ENCODE measurements around the gene SLC5A7. TPM values are rescaled to one million over a fixed set of nuclear protein-coding genes. Genes with fewer than 3 reads are reported as not detected.

The SLC5A7 gene
- total and polyA plus RNA-seq, 2 donors (not counting 1 experiment from before 2014, with no cell fraction given): not detected

- Mint-ChIP-seq H3K4me3 (no peak overlapping the region), H3K9me3 (ENCODE audit: insufficient read depth) (no peaks in the 10 kb centered on the region), H3K4me1 (no peaks in the 10 kb centered on the region), H3K27me3 (no peaks in the 10 kb centered on the region), H3K27ac (no peak overlapping the region)
- no peak overlapping the region for H3K4me2 ChIP-seq (replicated peaks; ENCODE audit: low read depth, low read length, poor library complexity, severe bottlenecking)
- no peak for DNase-seq
- H3K9ac ChIP-seq (ENCODE audit: low read length): no peak overlapping the region
- ATAC-seq (ENCODE audit: low read depth): no peak
- H3K4me1 ChIP-seq (ENCODE audit: control insufficient read depth in 2 of 2, insufficient read depth in 2 of 2, low read length in 2 of 2): no peaks in the 10 kb centered on the region
- no peaks in the 10 kb centered on the region for H3K9me3 ChIP-seq (ENCODE audit: control extremely low read depth in 1 of 3, control insufficient read depth in 2 of 3, insufficient read depth in 1 of 3, low read length in 2 of 3)
- intact Hi-C loops (cut with micrococcal nuclease): no loop called here
- POLR2A ChIA-PET: no interaction called here
- CTCF ChIA-PET: no interaction called here
- no peaks in the 10 kb centered on the region for H4K20me1 ChIP-seq (ENCODE audit: control insufficient read depth, insufficient read depth, low read length, poor library complexity, severe bottlenecking)
- no peak for TF ChIP-seq CTCF (IDR thresholded peaks at IDR 0.05)
- TF ChIP-seq EZH2 (IDR thresholded peaks at IDR 0.05; ENCODE audit: borderline replicate concordance, insufficient read depth, low read depth, low read length, poor library complexity, severe bottlenecking): no peak
- no peak overlapping the region for H3K27ac ChIP-seq (ENCODE audit: low read length in 2 of 2)
- no peak overlapping the region for H2AFZ ChIP-seq (ENCODE audit: insufficient read depth, low read depth, low read length, poor library complexity, severe bottlenecking)
- no peaks in the 10 kb centered on the region for H3K36me3 ChIP-seq (replicated peaks in 1 of 2; ENCODE audit: control extremely low read depth in 1 of 2, control insufficient read depth in 1 of 2, extremely low read depth in 1 of 2, insufficient read depth in 2 of 2, low read length in 1 of 2)
- no peak overlapping the region for H3K4me3 ChIP-seq (ENCODE audit: control extremely low read depth in 1 of 5, extremely low read depth in 1 of 5, insufficient read depth in 1 of 5, low read depth in 2 of 5, low read length in 4 of 5)
- no peaks in the 10 kb centered on the region for H3K27me3 ChIP-seq (replicated peaks in 1 of 4; ENCODE audit: control extremely low read depth in 1 of 4, control insufficient read depth in 3 of 4, insufficient read depth in 4 of 4, low read length in 3 of 4)
- no peaks in the 10 kb centered on the region for H3K79me2 ChIP-seq (ENCODE audit: control insufficient read depth, insufficient read depth, low read length)
- WGBS (ENCODE audit: insufficient coverage): no CpG with 5 or more reads among the region's 4 CpGs
Measured at GRCh38 chr2:108023776-108024175, 37.5 kb downstream of the SLC5A7 start.

DNA sequence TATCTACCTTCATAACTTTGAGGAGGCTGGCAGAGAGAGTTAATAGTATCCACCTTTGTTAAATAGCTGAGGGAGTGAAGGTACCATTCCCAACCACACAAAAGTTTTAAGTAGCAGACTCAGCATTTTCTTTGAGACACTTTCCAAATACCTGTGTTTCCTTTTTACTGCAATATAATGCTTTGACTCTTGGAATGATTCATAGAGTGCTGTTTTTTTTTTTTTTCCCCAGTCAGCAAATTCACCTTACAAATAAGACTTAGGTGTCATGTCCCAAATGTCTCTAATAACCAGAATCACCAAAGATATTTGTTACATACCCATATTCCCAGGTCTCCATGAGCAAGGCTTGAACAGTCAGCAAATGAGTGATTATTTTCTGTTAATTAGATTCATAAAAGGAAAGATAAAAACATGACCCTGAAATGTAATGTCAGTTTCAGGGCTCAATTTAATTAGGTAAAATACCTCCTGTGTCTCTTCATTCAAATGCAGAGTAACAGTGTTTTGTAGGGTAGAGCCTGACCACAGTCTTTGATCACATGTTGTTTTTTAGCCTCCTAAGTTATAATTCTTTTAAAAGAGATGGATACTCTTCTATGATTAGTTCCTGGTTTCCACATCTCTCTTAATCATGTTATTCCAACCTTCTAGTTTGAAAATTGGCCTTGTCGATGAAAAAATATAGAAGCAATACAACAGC, 39.9 kb downstream of the SLC5A7 start:
- H3K9ac ChIP-seq (ENCODE audit: low read length): no peak overlapping the region
- Mint-ChIP-seq H3K9me3 (ENCODE audit: insufficient read depth) (peaks cover 2% of the 10 kb centered on the region), H3K4me3 (no peak overlapping the region), H3K27ac (no peak overlapping the region), H3K27me3 (no peaks in the 10 kb centered on the region), H3K4me1 (no peaks in the 10 kb centered on the region)
- H3K36me3 ChIP-seq (replicated peaks in 1 of 2; ENCODE audit: control extremely low read depth in 1 of 2, control insufficient read depth in 1 of 2, extremely low read depth in 1 of 2, insufficient read depth in 2 of 2, low read length in 1 of 2): no peaks in the 10 kb centered on the region
- H3K27ac ChIP-seq (ENCODE audit: low read length in 2 of 2): no peak overlapping the region
- no peaks in the 10 kb centered on the region for H4K20me1 ChIP-seq (ENCODE audit: control insufficient read depth, insufficient read depth, low read length, poor library complexity, severe bottlenecking)
- no peaks in the 10 kb centered on the region for H3K4me1 ChIP-seq (ENCODE audit: control insufficient read depth in 2 of 2, insufficient read depth in 2 of 2, low read length in 2 of 2)
- no peak overlapping the region for H2AFZ ChIP-seq (ENCODE audit: insufficient read depth, low read depth, low read length, poor library complexity, severe bottlenecking)
- no peak overlapping the region for H3K4me3 ChIP-seq (ENCODE audit: control extremely low read depth in 1 of 5, extremely low read depth in 1 of 5, insufficient read depth in 1 of 5, low read depth in 2 of 5, low read length in 4 of 5)
- H3K9me3 ChIP-seq (ENCODE audit: control extremely low read depth in 1 of 3, control insufficient read depth in 2 of 3, insufficient read depth in 1 of 3, low read length in 2 of 3): no peaks in the 10 kb centered on the region
- CTCF ChIA-PET: no interaction called here
- intact Hi-C loops (cut with micrococcal nuclease): no loop called here
- no peaks in the 10 kb centered on the region for H3K27me3 ChIP-seq (replicated peaks in 1 of 4; ENCODE audit: control extremely low read depth in 1 of 4, control insufficient read depth in 3 of 4, insufficient read depth in 4 of 4, low read length in 3 of 4)
- POLR2A ChIA-PET: no interaction called here
- DNase-seq: no peak
- H3K79me2 ChIP-seq (ENCODE audit: control insufficient read depth, insufficient read depth, low read length): no peaks in the 10 kb centered on the region
- TF ChIP-seq CTCF (IDR thresholded peaks at IDR 0.05) (no peak), EZH2 (IDR thresholded peaks at IDR 0.05; ENCODE audit: borderline replicate concordance, insufficient read depth, low read depth, low read length, poor library complexity, severe bottlenecking) (no peak)
- WGBS (ENCODE audit: insufficient coverage): no CpG with 5 or more reads among the region's 1 CpG
- no peak overlapping the region for H3K4me2 ChIP-seq (replicated peaks; ENCODE audit: low read depth, low read length, poor library complexity, severe bottlenecking)
- no peak for ATAC-seq (ENCODE audit: low read depth)
